Prostate gland (tissue), 2 donors: ENCODE data around the gene SEC61A1. TPM values are rescaled to one million over a fixed set of nuclear protein-coding genes. Genes with fewer than 3 reads are reported as not detected.

Source experiments
- DNase-seq: peaks from one replicate; pipeline ENCODE4 v3.0.0-alpha.2; 2019; ENCODE audit warnings: low spot score
- H3K27ac ChIP-seq, 2 donors: fragments of 200-600 bp; sonication (generic); 2 replicates each; pipeline ENCODE4 v1.5.1; 2017 to 2019
- H3K27me3 ChIP-seq: fragments of 200-600 bp; sonication (generic); replicated peaks from 2 replicates; pipeline ENCODE4 v1.5.1; 2019; ENCODE audit not compliant: insufficient read depth
- H3K36me3 ChIP-seq, 2 donors: fragments of 200-600 bp; sonication (generic); 1 replicate in 1 of 2; 2 replicates in 1 of 2; pipeline versions ENCODE4 v1.5.1 to v1.8.1; 2017 to 2019
- H3K4me1 ChIP-seq: fragments of 200-600 bp; sonication (generic); replicated peaks from 2 replicates; pipeline ENCODE4 v1.5.1; 2019
- H3K4me3 ChIP-seq, 2 donors: fragments of 200-600 bp; sonication (generic); 2 replicates each; pipeline ENCODE4 v1.5.1; 2017 to 2019
- H3K9me3 ChIP-seq: fragments of 200-600 bp; sonication (generic); 2 replicates; pipeline ENCODE4 v1.5.1; 2017
- CTCF ChIP-seq, 4 experiments: fragments of 200-600 bp in 2 of 4; fragments of 450-650 bp in 2 of 4; sonication (generic) in 2 of 4; IDR thresholded peaks; 1 replicate in 3 of 4; 2 replicates in 1 of 4; pipeline ENCODE4 v1.5.1; 2016 to 2019; ENCODE audit warnings: antibody characterized with exemption in 4 of 4, mild to moderate bottlenecking in 2 of 4, moderate library complexity in 2 of 4
- POLR2A ChIP-seq: fragments of 450-650 bp; IDR thresholded peaks from one replicate; pipeline ENCODE4 v1.6.1; 2016; ENCODE audit warnings: antibody characterized with exemption, mild to moderate bottlenecking
- POLR2AphosphoS5 ChIP-seq: sonication (generic); formaldehyde crosslinking; IDR thresholded peaks from one replicate; pipeline ENCODE4 v1.6.1; 2017; ENCODE audit warnings: antibody characterized with exemption
- WGBS: methylation state at CpG from one replicate; pipeline ENCODE4 v1.1.5; 2018; 5-methylcytosine and 5-hydroxymethylcytosine counted together
- intact Hi-C: fragments of 100-400 bp; cut with DNase I; formaldehyde crosslinking; loops from one replicate; pipeline ENCODE4 v1.14.2; 2022
- total RNA-seq, 2 donors: library from RNA; depleted of rRNA; stranded (reverse); fragments of >200 nt; gene quantifications; one replicate each; pipeline ENCODE4 v1.1.0, GENCODE V29; 2016

SEC61A1 gene
- total RNA-seq, 2 donors from 2014 or later: 166 to 195 TPM

- no peak for DNase-seq
- WGBS: 63% methylated on average over 1 of the region's 1 CpG
- Histone ChIP-seq H3K27me3 (no peaks in the 10 kb centered on the region), H3K27ac (no peak overlapping the region), H3K4me1 (no peaks in the 10 kb centered on the region), H3K4me3 (no peak overlapping the region), H3K9me3 (no peaks in the 10 kb centered on the region), H3K36me3 (no peaks in the 10 kb centered on the region)
- intact Hi-C loops: no loop called here
- TF ChIP-seq CTCF (IDR thresholded peaks at IDR 0.05) (no peak), POLR2AphosphoS5 (no peak), POLR2A (no peak)
Observed at GRCh38 chr3:128041344-128041743, 10.9 kb upstream of the SEC61A1 start.

- H3K36me3 ChIP-seq: no peaks in the 10 kb centered on the region
- peaks cover 6% of the 10 kb centered on the region for H3K4me1 ChIP-seq
- H3K4me3 ChIP-seq: no peak overlapping the region
- H3K9me3 ChIP-seq: no peaks in the 10 kb centered on the region
- intact Hi-C loops: loop anchor here (10.0 kb wide), 1 partner anchor 376 kb away; the partner anchor contains the start of gene ABTB1
- DNase-seq: no peak
- TF ChIP-seq POLR2AphosphoS5: no peak
- no peak for TF ChIP-seq POLR2A
- no peak for TF ChIP-seq CTCF (IDR thresholded peaks at IDR 0.05)
- no peak overlapping the region for H3K27ac ChIP-seq
- 63% methylated on average over 3 of the region's 3 CpGs for WGBS
- no peaks in the 10 kb centered on the region for H3K27me3 ChIP-seq
Observed at GRCh38 chr3:128050597-128050996, 1.6 kb upstream of the SEC61A1 start.

GRCh38 chr3:128051459-128051836 is 789 bp upstream of the SEC61A1 start:
- peaks cover 6% of the 10 kb centered on the region for H3K4me1 ChIP-seq
- peak overlapping the region; percentile 58 to 76 for H3K27ac ChIP-seq
- no peak for DNase-seq
- intact Hi-C loops: loop anchor here (10.0 kb wide), 1 partner anchor 377 kb away; the partner anchor contains the start of gene ABTB1
- 10% methylated on average over 10 of the region's 10 CpGs for WGBS
- no peaks in the 10 kb centered on the region for H3K36me3 ChIP-seq
- peak overlapping the region; percentile 89 to 92 for H3K4me3 ChIP-seq
- H3K9me3 ChIP-seq: no peaks in the 10 kb centered on the region
- no peaks in the 10 kb centered on the region for H3K27me3 ChIP-seq
- TF ChIP-seq POLR2A (no peak), POLR2AphosphoS5 (no peak), CTCF (IDR thresholded peaks at IDR 0.05) (no peak)

GRCh38 chr3:128052595-128053351 is 536 bp downstream of the SEC61A1 start:
- Histone ChIP-seq H3K4me1 (peaks cover 6% of the 10 kb centered on the region), H3K27ac (peak overlapping the region; percentile 82 to 85), H3K9me3 (no peaks in the 10 kb centered on the region), H3K27me3 (no peaks in the 10 kb centered on the region), H3K4me3 (peak overlapping the region; percentile 89 to 92), H3K36me3 (no peaks in the 10 kb centered on the region)
- peak in 1 of 4 experiments; percentile 2 for TF ChIP-seq CTCF (IDR thresholded peaks at IDR 0.05)
- no peak for TF ChIP-seq POLR2A
- no peak for TF ChIP-seq POLR2AphosphoS5
- no peak for DNase-seq
- intact Hi-C loops: loop anchor here (10.0 kb wide), 1 partner anchor 378 kb away; the partner anchor contains the start of gene ABTB1
- WGBS: under 1% methylated on average over 31 of the region's 33 CpGs

- Histone ChIP-seq H3K4me3 (peak overlapping the region; percentile 89 to 92), H3K4me1 (peaks cover 6% of the 10 kb centered on the region), H3K9me3 (no peaks in the 10 kb centered on the region), H3K36me3 (peaks cover 0 to 3% of the 10 kb centered on the region in 2 donors), H3K27ac (peak overlapping the region in 1 of 2 donors; percentile 82), H3K27me3 (no peaks in the 10 kb centered on the region)
- TF ChIP-seq POLR2AphosphoS5 (no peak), POLR2A (no peak), CTCF (IDR thresholded peaks at IDR 0.05) (no peak)
- DNase-seq: no peak
- 59% methylated on average over 6 of the region's 6 CpGs for WGBS
- intact Hi-C loops: loop anchor here (10.0 kb wide), 1 partner anchor 379 kb away; the partner anchor contains the start of gene ABTB1
Observed at GRCh38 chr3:128053614-128054013, 1.4 kb downstream of the SEC61A1 start.
